H1 (cell line): ENCODE measurements around the gene DGKZ. TPM values are rescaled to one million over a fixed set of nuclear protein-coding genes. Genes with fewer than 3 reads are reported as not detected.

ENCODE experiments used
- CTCF ChIA-PET: fragments of 300-600 bp; sonication (Branson Sonifier 250); formaldehyde crosslinking; loops from one replicate; lab custom pipeline; 2021; ENCODE audit not compliant: partially characterized antibody; lab: Charles Lee
- POLR2A ChIA-PET: fragments of 300-600 bp; sonication (Branson Sonifier 250); formaldehyde crosslinking; loops from one replicate; lab custom pipeline; 2021; ENCODE audit warnings: inconsistent platforms; ENCODE audit not compliant: partially characterized antibody; lab: Charles Lee
- DNase-seq, 2 experiments: peaks; one replicate each; pipeline versions ENCODE4 v3.0.0 to v3.0.0-alpha.2; 2010 to 2022; ENCODE audit warnings: low spot score in 2 of 2, low read depth in 1 of 2, mixed read lengths in 1 of 2
- FAIRE-seq: peaks from 2 replicates; lab custom pipeline; 2011; peaks lifted over from hg19 to GRCh38; lab: Jason Lieb, UNC
- H2AFZ ChIP-seq: 2 replicates; pipeline ENCODE4 v1.8.1; 2012; ENCODE audit warnings: low read length, inconsistent platforms
- H2AK5ac ChIP-seq: 2 replicates; pipeline ENCODE4 v1.6.1; 2013; ENCODE audit warnings: low read depth, low read length
- H2BK120ac ChIP-seq: replicated peaks from 2 replicates; pipeline ENCODE3; 2013; ENCODE audit warnings: low read depth, low read length, inconsistent platforms
- H2BK12ac ChIP-seq: 2 replicates; pipeline ENCODE4 v1.6.1; 2013; ENCODE audit warnings: low read depth, low read length
- H2BK15ac ChIP-seq: 2 replicates; pipeline ENCODE4 v1.6.1; 2013; ENCODE audit warnings: low read length
- H2BK20ac ChIP-seq: 2 replicates; pipeline ENCODE4 v1.6.1; 2013; ENCODE audit warnings: low read length
- H2BK5ac ChIP-seq: 2 replicates; pipeline ENCODE4 v1.6.1; 2013; ENCODE audit warnings: low read depth, low read length
- H3K14ac ChIP-seq: 2 replicates; pipeline ENCODE4 v1.6.1; 2013; ENCODE audit warnings: inconsistent platforms; ENCODE audit not compliant: insufficient read length
- H3K18ac ChIP-seq: 2 replicates; pipeline ENCODE4 v1.6.1; 2013; ENCODE audit warnings: low read length; ENCODE audit errors: extremely low read depth
- H3K23ac ChIP-seq: 2 replicates; pipeline ENCODE4 v1.6.1; 2013; ENCODE audit warnings: inconsistent platforms; ENCODE audit not compliant: insufficient read length
- H3K23me2 ChIP-seq: 2 replicates; pipeline ENCODE4 v1.6.1; 2013; ENCODE audit warnings: low read depth, low read length
- H3K27ac ChIP-seq: 2 replicates; pipeline ENCODE4 v1.6.1; 2011; ENCODE audit warnings: low read depth, low read length, inconsistent platforms
- H3K27me3 ChIP-seq, 4 experiments: replicated peaks in 1 of 4; 1 replicate in 1 of 4; 2 replicates in 3 of 4; pipeline versions ENCODE4 v1.6.1 to v1.8.1; 2011 to 2013; ENCODE audit warnings: low read length in 3 of 4, mild to moderate bottlenecking in 3 of 4, inconsistent platforms in 2 of 4, mixed read lengths in 2 of 4, moderate library complexity in 1 of 4; ENCODE audit not compliant: control insufficient read depth in 3 of 4, insufficient read depth in 3 of 4; ENCODE audit errors: extremely low read depth in 1 of 4
- H3K36me3 ChIP-seq, 4 experiments: 2 replicates each; pipeline versions ENCODE4 v1.6.1 to v1.8.1; 2011 to 2013; ENCODE audit warnings: mild to moderate bottlenecking in 4 of 4, low read length in 3 of 4, moderate library complexity in 2 of 4, control low read depth in 1 of 4, inconsistent platforms in 1 of 4; ENCODE audit not compliant: insufficient read depth in 4 of 4, control insufficient read depth in 2 of 4
- H3K4ac ChIP-seq: replicated peaks from 2 replicates; pipeline ENCODE3; 2013; ENCODE audit warnings: low read length, low read depth, mixed read lengths, inconsistent platforms; ENCODE audit not compliant: insufficient read length
- H3K4me1 ChIP-seq, 4 experiments: replicated peaks in 1 of 4; 1 replicate in 1 of 4; 2 replicates in 3 of 4; pipeline versions ENCODE4 v1.6.1 to v1.8.1; 2011 to 2013; ENCODE audit warnings: low read length in 3 of 4, inconsistent platforms in 2 of 4, mixed read lengths in 1 of 4; ENCODE audit not compliant: insufficient read depth in 4 of 4, control insufficient read depth in 3 of 4
- H3K4me2 ChIP-seq, 2 experiments: 2 replicates each; pipeline versions ENCODE4 v1.6.1 to v1.8.1; 2011 to 2013; ENCODE audit warnings: low read depth in 2 of 2, low read length in 2 of 2, control low read depth in 1 of 2, inconsistent platforms in 1 of 2, mild to moderate bottlenecking in 1 of 2; ENCODE audit not compliant: insufficient read depth in 1 of 2
- H3K4me3 ChIP-seq, 4 experiments: fragments of 200-600, 300-600 bp in 1 of 4; sonication (generic), shearing (Covaris generic), sonication (Bioruptor Twin) in 1 of 4; 2 replicates each; pipeline versions ENCODE4 v1.5.1 to v1.8.1; 2011 to 2016; ENCODE audit warnings: low read length in 4 of 4, low read depth in 3 of 4, control low read depth in 2 of 4, inconsistent platforms in 2 of 4, mild to moderate bottlenecking in 2 of 4, mixed read lengths in 1 of 4, moderate library complexity in 1 of 4; ENCODE audit not compliant: insufficient read depth in 2 of 4; ENCODE audit errors: extremely low read depth in 1 of 4
- H3K56ac ChIP-seq: replicated peaks from 2 replicates; pipeline ENCODE3; 2013; ENCODE audit warnings: low read depth, mild to moderate bottlenecking, mixed read lengths, low read length, inconsistent platforms; ENCODE audit not compliant: insufficient read length
- H3K79me1 ChIP-seq: 2 replicates; pipeline ENCODE4 v1.6.1; 2013; ENCODE audit warnings: low read depth, low read length, control low read depth
- H3K79me2 ChIP-seq, 2 experiments: 2 replicates each; pipeline versions ENCODE4 v1.6.1 to v1.8.1; 2012 to 2013; ENCODE audit warnings: low read length in 2 of 2, mild to moderate bottlenecking in 2 of 2, inconsistent platforms in 1 of 2; ENCODE audit not compliant: insufficient read depth in 2 of 2, control insufficient read depth in 1 of 2
- H3K9ac ChIP-seq, 4 experiments: replicated peaks in 1 of 4; 1 replicate in 1 of 4; 2 replicates in 3 of 4; pipeline versions ENCODE4 v1.6.1 to v1.8.1; 2011 to 2013; ENCODE audit warnings: low read depth in 3 of 4, low read length in 3 of 4, control low read depth in 2 of 4, mild to moderate bottlenecking in 2 of 4, moderate library complexity in 2 of 4, inconsistent platforms in 1 of 4; ENCODE audit errors: extremely low read depth in 1 of 4
- H3K9me3 ChIP-seq, 2 experiments: 2 replicates each; pipeline versions ENCODE4 v1.6.1 to v1.8.1; 2012 to 2013; ENCODE audit warnings: mild to moderate bottlenecking in 2 of 2, moderate library complexity in 2 of 2, control low read depth in 1 of 2, inconsistent platforms in 1 of 2, low read depth in 1 of 2, low read length in 1 of 2, mixed read lengths in 1 of 2; ENCODE audit not compliant: insufficient read depth in 2 of 2
- H4K20me1 ChIP-seq, 2 experiments: replicated peaks in 1 of 2; 2 replicates each; pipeline versions ENCODE3 to v1.8.1; 2011 to 2013; ENCODE audit warnings: inconsistent platforms in 2 of 2, low read length in 2 of 2, mild to moderate bottlenecking in 1 of 2; ENCODE audit not compliant: insufficient read depth in 2 of 2, control insufficient read depth in 1 of 2
- H4K5ac ChIP-seq: 2 replicates; pipeline ENCODE4 v1.6.1; 2013; ENCODE audit warnings: low read length, low read depth, mixed read lengths, inconsistent platforms; ENCODE audit not compliant: insufficient read length
- H4K8ac ChIP-seq: 2 replicates; pipeline ENCODE4 v1.8.0; 2013; ENCODE audit warnings: mild to moderate bottlenecking, moderate library complexity, low read length, inconsistent platforms; ENCODE audit not compliant: insufficient read depth; ENCODE audit errors: extremely low read depth
- H4K91ac ChIP-seq: replicated peaks from 2 replicates; pipeline ENCODE3; 2013; ENCODE audit warnings: low read length, mixed read lengths, inconsistent platforms; ENCODE audit not compliant: insufficient read length
- ASH2L ChIP-seq: fragments of 200-600, 300-600 bp; sonication (generic); IDR thresholded peaks from one replicate; pipeline ENCODE4 v1.7.1; 2017; ENCODE audit warnings: low read length
- BRCA1 ChIP-seq: IDR thresholded peaks from 2 replicates; pipeline ENCODE4 v1.6.1; 2012; ENCODE audit warnings: low read depth, low read length, improper control_type of control experiment
- CBX8 ChIP-seq: fragments of 300-800, 300-1000 bp; sonication (generic); IDR thresholded peaks from 2 replicates; pipeline ENCODE4 v1.7.1; 2016; ENCODE audit warnings: low read depth, low read length, borderline replicate concordance
- CHD1 ChIP-seq: IDR thresholded peaks from 2 replicates; pipeline ENCODE4 v1.6.1; 2012; ENCODE audit warnings: low read depth, low read length, improper control_type of control experiment
- CREB1 ChIP-seq: IDR thresholded peaks from 2 replicates; pipeline ENCODE4 v1.6.1; 2012; ENCODE audit warnings: inconsistent platforms
- PHF8 ChIP-seq: fragments of 200-600 bp; sonication (generic); conservative IDR thresholded peaks from 2 replicates; pipeline ENCODE4 v1.7.1; 2012; ENCODE audit warnings: low read depth, mild to moderate bottlenecking, inconsistent platforms, low read length, moderate library complexity
- RBBP5 ChIP-seq: IDR thresholded peaks from 2 replicates; pipeline ENCODE4 v1.7.1; 2012; ENCODE audit warnings: low read depth, mild to moderate bottlenecking, inconsistent platforms, low read length, moderate library complexity, borderline replicate concordance
- RNF2 ChIP-seq: fragments of 200-900, 300-1000 bp; sonication (generic); IDR thresholded peaks from 2 replicates; pipeline ENCODE4 v1.7.1; 2016; ENCODE audit warnings: borderline replicate concordance, low read depth, mild to moderate bottlenecking, antibody characterized with exemption, low read length; ENCODE audit not compliant: poor library complexity, severe bottlenecking; ENCODE audit errors: missing control alignments
- WGBS, 2 experiments: shearing (Covaris generic) in 1 of 2; methylation state at CpG; one replicate each; pipeline versions ENCODE4 v1.1.6 to v1.1.7; 2013 to 2015; ENCODE audit warnings: low lambda C conversion rate in 2 of 2, mixed read lengths in 2 of 2, inconsistent platforms in 1 of 2, low coverage in 1 of 2, missing lambda C conversion rate in 1 of 2; ENCODE audit not compliant: insufficient replicate concordance in 2 of 2, insufficient coverage in 1 of 2, insufficient read length in 1 of 2; ENCODE audit errors: extremely low coverage in 1 of 2, missing lambda C conversion rate in 1 of 2; 5-methylcytosine and 5-hydroxymethylcytosine counted together
- polyA plus RNA-seq, 7 experiments: library from polyadenylated mRNA; depleted of rRNA in 3 of 7; stranded (reverse) in 5 of 7; unstranded in 2 of 7; fragments of >200 nt in 5 of 7; fragments of 200-250 nt in 2 of 7; gene quantifications; 1 replicate in 5 of 7; 2 replicates in 1 of 7; 4 replicates in 1 of 7; pipeline versions ENCODE4 v1.2.1 to v1.2.3, GENCODE V29; 2011 to 2013; ENCODE audit warnings: missing spikeins in 2 of 7, mixed read lengths in 2 of 7
- total RNA-seq: library from RNA; stranded (reverse); fragmentation: NEBNext Ultra II Directional; extraction: Animal tissue kit (Norgen Biotek cat#: 25700); gene quantifications from 2 replicates; pipeline ENCODE4 v1.2.1, GENCODE V29; 2021
- TF ChIP-seq, protein P1 (sequence below), 3 experiments: IDR thresholded peaks; 1 replicate in 2 of 3; 2 replicates in 1 of 3; pipeline versions ENCODE4 v1.5.1 to v1.6.1; 2011; ENCODE audit warnings: low read length in 3 of 3, mild to moderate bottlenecking in 3 of 3, inconsistent platforms in 2 of 3, low read depth in 1 of 3, moderate library complexity in 1 of 3; ENCODE audit not compliant: insufficient read depth in 1 of 3; ENCODE audit errors: control extremely low read depth in 1 of 3
- TF ChIP-seq, protein P2 (sequence below): IDR thresholded peaks from 2 replicates; pipeline ENCODE4 v1.6.1; 2012; ENCODE audit warnings: inconsistent platforms

DGKZ gene
- total and polyA plus RNA-seq, 2 of the 8 experiments (the other 6 are each of a cell fraction or from before 2014, with no cell fraction given), result 84.4 to 184 TPM

DNA sequence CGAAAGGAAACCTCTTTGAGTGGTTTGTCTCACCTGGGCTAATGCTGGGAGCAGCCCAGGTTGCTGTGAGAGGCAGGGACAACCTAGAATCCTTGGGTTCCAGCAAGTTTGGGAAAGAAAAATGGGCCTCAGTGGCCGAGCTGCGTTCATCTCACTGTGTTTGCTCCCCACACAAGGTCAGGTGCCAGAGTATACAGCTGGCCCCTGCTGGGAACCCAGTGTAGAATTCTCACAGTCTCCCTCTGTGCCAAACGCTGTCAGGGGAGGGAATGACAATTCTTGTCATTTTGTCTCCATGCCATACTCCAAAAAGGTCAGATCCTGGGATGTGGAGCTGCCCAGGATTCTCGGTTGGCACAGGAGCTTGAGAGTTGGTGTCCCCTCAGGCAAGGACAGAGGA, 4.3 kb downstream of the DGKZ start:
- Histone ChIP-seq H4K20me1 (peaks cover 15 to 38% of the 10 kb centered on the region in 2 experiments), H3K4ac (no peak overlapping the region), H2AFZ (no peak overlapping the region), H3K36me3 (no peaks in the 10 kb centered on the region), H3K79me1 (peaks cover 28% of the 10 kb centered on the region), H3K79me2 (peaks cover 0 to 76% of the 10 kb centered on the region in 2 experiments; a peak in 3 of 4 replicates), H3K4me3 (no peak overlapping the region), H3K27me3 (no peaks in the 10 kb centered on the region), H4K91ac (no peak overlapping the region), H3K9me3 (no peaks in the 10 kb centered on the region), H3K27ac (no peak overlapping the region), H4K8ac (no peak overlapping the region; the same call in 1 of the 2 replicates), H2BK12ac (no peak overlapping the region), H2AK5ac (no peak overlapping the region), H3K14ac (no peak overlapping the region), H3K23ac (no peak overlapping the region), H3K4me1 (peaks cover 10 to 39% (median 30%) of the 10 kb centered on the region in 4 experiments), H3K56ac (no peak overlapping the region), H3K4me2 (peak overlapping the region in 1 of 2 experiments; percentile 9; a peak in 1 of 4 replicates), H2BK120ac (no peak overlapping the region), H2BK20ac (no peak overlapping the region), H3K23me2 (peaks cover 10% of the 10 kb centered on the region), H3K9ac (no peak overlapping the region), H2BK15ac (no peak overlapping the region), H2BK5ac (no peak overlapping the region; the same call in 1 of the 2 replicates), H3K18ac (no peak overlapping the region), H4K5ac (no peak overlapping the region)
- DNase-seq (no peak), FAIRE-seq (no peak)
- ChIA-PET CTCF (interaction anchor here (0.5 to 44.5 kb wide), 31 partner anchors 8 to 470 kb away, joined by 3 to 1004 read pairs (median 4); partner anchors contain the start of genes DGKZ and MDK), POLR2A (interaction anchor here (0.9 to 8.1 kb wide), 14 partner anchors 9 to 242 kb away, joined by 3 to 69 read pairs (median 4); partner anchors contain the start of genes AMBRA1 and MDK)
- WGBS, 2 experiments, result 79% methylated on average over 5 of the region's 5 CpGs; no CpG with 5 or more reads in 1 of the 2 experiments
- TF ChIP-seq, protein P1, sequence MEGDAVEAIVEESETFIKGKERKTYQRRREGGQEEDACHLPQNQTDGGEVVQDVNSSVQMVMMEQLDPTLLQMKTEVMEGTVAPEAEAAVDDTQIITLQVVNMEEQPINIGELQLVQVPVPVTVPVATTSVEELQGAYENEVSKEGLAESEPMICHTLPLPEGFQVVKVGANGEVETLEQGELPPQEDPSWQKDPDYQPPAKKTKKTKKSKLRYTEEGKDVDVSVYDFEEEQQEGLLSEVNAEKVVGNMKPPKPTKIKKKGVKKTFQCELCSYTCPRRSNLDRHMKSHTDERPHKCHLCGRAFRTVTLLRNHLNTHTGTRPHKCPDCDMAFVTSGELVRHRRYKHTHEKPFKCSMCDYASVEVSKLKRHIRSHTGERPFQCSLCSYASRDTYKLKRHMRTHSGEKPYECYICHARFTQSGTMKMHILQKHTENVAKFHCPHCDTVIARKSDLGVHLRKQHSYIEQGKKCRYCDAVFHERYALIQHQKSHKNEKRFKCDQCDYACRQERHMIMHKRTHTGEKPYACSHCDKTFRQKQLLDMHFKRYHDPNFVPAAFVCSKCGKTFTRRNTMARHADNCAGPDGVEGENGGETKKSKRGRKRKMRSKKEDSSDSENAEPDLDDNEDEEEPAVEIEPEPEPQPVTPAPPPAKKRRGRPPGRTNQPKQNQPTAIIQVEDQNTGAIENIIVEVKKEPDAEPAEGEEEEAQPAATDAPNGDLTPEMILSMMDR (IDR thresholded peaks at IDR 0.05; ENCODE audit: control extremely low read depth in 1 of 3, insufficient read depth in 1 of 3, low read depth in 1 of 3, low read length in 3 of 3), result no peak
- TF ChIP-seq PHF8 (no peak), RBBP5 (no peak), CBX8 (no peak), ASH2L (no peak), BRCA1 (no peak), CHD1 (no peak), RNF2 (no peak), CREB1 (no peak)
- TF ChIP-seq, protein P2, sequence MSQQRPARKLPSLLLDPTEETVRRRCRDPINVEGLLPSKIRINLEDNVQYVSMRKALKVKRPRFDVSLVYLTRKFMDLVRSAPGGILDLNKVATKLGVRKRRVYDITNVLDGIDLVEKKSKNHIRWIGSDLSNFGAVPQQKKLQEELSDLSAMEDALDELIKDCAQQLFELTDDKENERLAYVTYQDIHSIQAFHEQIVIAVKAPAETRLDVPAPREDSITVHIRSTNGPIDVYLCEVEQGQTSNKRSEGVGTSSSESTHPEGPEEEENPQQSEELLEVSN, result no peak
